ENCODE data around the gene AKR1E2. TPM values are rescaled to one million over a fixed set of nuclear protein-coding genes. Genes with fewer than 3 reads are reported as not detected.

The AKR1E2 gene
- total RNA-seq, 2 donors from 2014 or later, result 1.8 to 16.2 TPM

DNA sequence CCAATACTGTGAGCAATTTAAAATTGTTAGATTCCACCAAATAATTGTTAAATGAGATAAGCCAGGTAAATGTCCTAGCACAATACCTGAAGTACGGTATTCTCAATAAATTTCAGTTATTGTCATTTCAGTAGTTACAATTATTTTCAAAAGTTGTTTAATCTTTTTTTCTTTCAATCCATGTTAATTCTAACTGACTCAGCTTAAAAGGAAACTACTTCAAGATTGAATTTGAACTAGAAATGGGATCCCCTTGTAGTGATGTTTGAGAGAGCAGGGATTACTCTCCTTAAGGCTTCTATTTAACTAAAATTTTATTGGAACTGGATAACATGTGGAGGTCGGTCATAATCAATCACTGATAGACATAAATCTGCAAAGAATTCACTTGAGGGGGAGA, 6.9 kb upstream of the AKR1E2 start:
- no peak overlapping the region for H3K4me3 ChIP-seq
- intact Hi-C loops (cut with DNase I), result no loop called here
- WGBS, result 79% methylated on average over 2 of the region's 2 CpGs
- no peaks in the 10 kb centered on the region for H3K9me3 ChIP-seq
- no peaks in the 10 kb centered on the region for H3K4me1 ChIP-seq (replicated peaks)
- peaks cover 2% of the 10 kb centered on the region for H3K27me3 ChIP-seq (replicated peaks; ENCODE audit: insufficient read depth)
- no peak for DNase-seq (ENCODE audit: low spot score)
- H3K27ac ChIP-seq, result no peak overlapping the region
- no peak for TF ChIP-seq POLR2AphosphoS5 (IDR thresholded peaks at IDR 0.05)
- TF ChIP-seq, protein P1, sequence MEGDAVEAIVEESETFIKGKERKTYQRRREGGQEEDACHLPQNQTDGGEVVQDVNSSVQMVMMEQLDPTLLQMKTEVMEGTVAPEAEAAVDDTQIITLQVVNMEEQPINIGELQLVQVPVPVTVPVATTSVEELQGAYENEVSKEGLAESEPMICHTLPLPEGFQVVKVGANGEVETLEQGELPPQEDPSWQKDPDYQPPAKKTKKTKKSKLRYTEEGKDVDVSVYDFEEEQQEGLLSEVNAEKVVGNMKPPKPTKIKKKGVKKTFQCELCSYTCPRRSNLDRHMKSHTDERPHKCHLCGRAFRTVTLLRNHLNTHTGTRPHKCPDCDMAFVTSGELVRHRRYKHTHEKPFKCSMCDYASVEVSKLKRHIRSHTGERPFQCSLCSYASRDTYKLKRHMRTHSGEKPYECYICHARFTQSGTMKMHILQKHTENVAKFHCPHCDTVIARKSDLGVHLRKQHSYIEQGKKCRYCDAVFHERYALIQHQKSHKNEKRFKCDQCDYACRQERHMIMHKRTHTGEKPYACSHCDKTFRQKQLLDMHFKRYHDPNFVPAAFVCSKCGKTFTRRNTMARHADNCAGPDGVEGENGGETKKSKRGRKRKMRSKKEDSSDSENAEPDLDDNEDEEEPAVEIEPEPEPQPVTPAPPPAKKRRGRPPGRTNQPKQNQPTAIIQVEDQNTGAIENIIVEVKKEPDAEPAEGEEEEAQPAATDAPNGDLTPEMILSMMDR (IDR thresholded peaks at IDR 0.05), result no peak
- no peak for TF ChIP-seq POLR2A (IDR thresholded peaks at IDR 0.05)
- no peaks in the 10 kb centered on the region for H3K36me3 ChIP-seq

DNA sequence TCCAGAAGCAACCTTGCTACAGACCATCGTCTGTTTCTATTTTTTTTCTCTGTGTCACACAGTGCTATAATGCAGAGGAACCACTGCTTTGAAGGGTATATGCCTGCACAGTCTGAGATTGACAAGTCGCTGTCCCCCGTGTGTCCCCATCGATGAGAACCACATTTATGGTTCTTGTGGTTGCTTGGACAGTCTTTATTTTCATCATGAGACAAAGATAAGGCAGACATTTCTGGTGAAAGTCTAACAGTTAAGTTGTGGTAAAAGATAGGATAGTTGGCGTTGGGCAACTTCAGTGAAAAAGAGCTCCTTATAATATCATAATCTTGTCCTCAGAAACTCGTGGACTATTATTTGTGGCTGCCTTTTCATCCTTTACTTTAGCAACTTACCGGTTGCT, 6.3 kb upstream of the AKR1E2 start:
- H3K27ac ChIP-seq, result no peak overlapping the region
- no peak overlapping the region for H3K4me3 ChIP-seq
- no peaks in the 10 kb centered on the region for H3K36me3 ChIP-seq
- WGBS, result 78% methylated on average over 7 of the region's 7 CpGs
- TF ChIP-seq, protein P1 (IDR thresholded peaks at IDR 0.05), result no peak
- TF ChIP-seq POLR2A (IDR thresholded peaks at IDR 0.05) (no peak), POLR2AphosphoS5 (IDR thresholded peaks at IDR 0.05) (no peak)
- peaks cover 2% of the 10 kb centered on the region for H3K27me3 ChIP-seq (replicated peaks; ENCODE audit: insufficient read depth)
- no peak for DNase-seq (ENCODE audit: low spot score)
- no peaks in the 10 kb centered on the region for H3K9me3 ChIP-seq
- no peaks in the 10 kb centered on the region for H3K4me1 ChIP-seq (replicated peaks)
- intact Hi-C loops (cut with DNase I), result loop anchor here (10.0 kb wide), 1 partner anchor 615 kb away; no protein-coding TSS in a partner anchor

DNA sequence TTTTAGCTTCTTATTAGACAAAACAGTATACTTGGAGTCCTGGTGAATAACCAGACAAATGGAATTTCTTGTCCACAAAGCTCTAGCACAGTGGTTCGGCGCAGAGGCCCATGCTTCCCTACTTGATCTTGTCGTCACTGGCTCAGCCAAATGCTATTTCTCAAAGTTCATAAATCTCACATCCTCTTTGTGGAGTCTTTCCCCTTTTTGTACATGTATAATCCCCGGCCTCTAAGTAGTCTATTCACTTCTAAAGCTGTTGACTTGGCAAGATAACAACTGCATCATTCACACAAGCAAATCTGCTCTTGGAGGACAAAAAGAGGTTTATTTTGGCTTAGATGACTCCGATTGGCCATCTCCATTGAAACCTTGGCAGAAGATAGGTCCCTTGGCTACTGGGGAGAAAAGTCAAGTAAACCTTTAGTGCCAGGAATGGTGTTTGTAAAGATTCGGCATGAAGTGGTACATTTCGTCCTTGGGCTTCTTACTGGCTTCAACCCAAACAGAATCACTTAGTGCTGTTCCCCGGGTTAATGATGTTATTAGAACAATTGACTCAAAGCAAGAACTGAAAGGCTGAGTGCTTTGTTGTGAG, 5.1 kb upstream of the AKR1E2 start:
- Histone ChIP-seq H3K9me3 (no peaks in the 10 kb centered on the region), H3K27me3 (replicated peaks; ENCODE audit: insufficient read depth) (peaks cover 2% of the 10 kb centered on the region), H3K4me3 (no peak overlapping the region), H3K4me1 (replicated peaks) (no peaks in the 10 kb centered on the region), H3K27ac (peak overlapping the region in 1 of 2 donors; percentile 32), H3K36me3 (no peaks in the 10 kb centered on the region)
- intact Hi-C loops (cut with DNase I), result loop anchor here (10.0 kb wide), 1 partner anchor 614 kb away; no protein-coding TSS in a partner anchor
- DNase-seq (ENCODE audit: low spot score), result no peak
- TF ChIP-seq POLR2AphosphoS5 (IDR thresholded peaks at IDR 0.05), result peak; percentile 19
- TF ChIP-seq, protein P1 (IDR thresholded peaks at IDR 0.05), result no peak
- WGBS, result 26% methylated on average over 8 of the region's 8 CpGs

DNA sequence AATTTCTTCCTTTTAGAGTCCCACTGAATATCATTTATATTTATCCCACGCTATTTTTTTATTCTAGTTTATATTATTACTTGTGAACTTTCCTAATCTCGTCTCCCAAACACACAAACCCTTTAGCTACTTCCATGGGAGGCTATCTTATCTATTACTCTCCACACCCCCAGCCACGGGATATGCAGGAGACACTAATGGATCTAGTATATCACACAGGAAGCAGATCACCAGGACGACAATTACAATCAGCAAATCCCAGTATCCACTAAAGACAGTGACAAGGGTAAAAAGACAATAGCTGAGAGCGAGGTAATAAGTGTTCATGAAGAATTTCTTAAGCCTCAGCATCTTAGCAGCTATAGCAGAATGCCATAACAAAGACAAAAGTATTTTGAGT, 3.8 kb upstream of the AKR1E2 start:
- no peak overlapping the region for H3K27ac ChIP-seq
- 69% methylated on average over 5 of the region's 5 CpGs for WGBS
- intact Hi-C loops (cut with DNase I), result loop anchor here (10.0 kb wide), 1 partner anchor 613 kb away; no protein-coding TSS in a partner anchor

More for the DNA sequence above, 3.8 kb upstream of the AKR1E2 start:
- Histone ChIP-seq H3K27me3 (replicated peaks; ENCODE audit: insufficient read depth) (peaks cover 2% of the 10 kb centered on the region), H3K4me3 (no peak overlapping the region), H3K9me3 (no peaks in the 10 kb centered on the region), H3K36me3 (no peaks in the 10 kb centered on the region), H3K4me1 (replicated peaks) (no peaks in the 10 kb centered on the region)
- TF ChIP-seq, protein P1 (IDR thresholded peaks at IDR 0.05), result no peak
- TF ChIP-seq POLR2AphosphoS5 (IDR thresholded peaks at IDR 0.05) (no peak), POLR2A (IDR thresholded peaks at IDR 0.05) (no peak)
- no peak for DNase-seq (ENCODE audit: low spot score)
